HFFc6 (cell line): ENCODE measurements around the gene NCKAP5. TPM values are rescaled to one million over a fixed set of nuclear protein-coding genes. Genes with fewer than 3 reads are reported as not detected.

ENCODE experiments used
- DNase-seq: peaks from one replicate; pipeline ENCODE4 v3.0.0-alpha.2; 2018
- H3K27ac Mint-ChIP-seq: 2 replicates; pipeline ENCODE4 v1.8.0; 2020; ENCODE audit warnings: mild to moderate bottlenecking, mixed read lengths
- H3K27me3 Mint-ChIP-seq: 2 replicates; pipeline ENCODE4 v1.8.0; 2021; ENCODE audit warnings: mild to moderate bottlenecking, moderate library complexity, mixed read lengths; ENCODE audit not compliant: insufficient read depth
- H3K36me3 Mint-ChIP-seq: 2 replicates; pipeline ENCODE4 v1.8.0; 2021; ENCODE audit warnings: low read depth, mixed read lengths
- H3K4me1 Mint-ChIP-seq: 2 replicates; pipeline ENCODE4 v1.8.0; 2020; ENCODE audit warnings: low read depth, mixed read lengths
- H3K4me3 Mint-ChIP-seq: 2 replicates; pipeline ENCODE4 v1.8.0; 2020; ENCODE audit warnings: mild to moderate bottlenecking, moderate library complexity, mixed read lengths
- H3K9me3 Mint-ChIP-seq: 2 replicates; pipeline ENCODE4 v1.8.0; 2020; ENCODE audit warnings: mild to moderate bottlenecking, mixed read lengths
- CTCF ChIP-seq: fragments of 200-600 bp; sonication (generic); IDR thresholded peaks from 2 replicates; pipeline ENCODE4 v1.5.0; 2021; ENCODE audit warnings: antibody characterized with exemption, mild to moderate bottlenecking
- total RNA-seq, 6 experiments: library from RNA; stranded (reverse); fragmentation: NEBNext Ultra II Directional; extraction: Animal tissue kit (Norgen Biotek cat#: 25700); gene quantifications; 2 replicates in 1 of 6; 3 replicates in 5 of 6; pipeline ENCODE4 v1.2.3, GENCODE V29; 2021

NCKAP5 gene
- total RNA-seq, 6 experiments from 2014 or later: 0.31 to 4.0 (median 3.1) TPM

GRCh38 chr2:132857319-132857718, 710.9 kb downstream of the NCKAP5 start:
- Mint-ChIP-seq H3K27ac (no peak overlapping the region), H3K4me1 (no peaks in the 10 kb centered on the region; the same call in 1 of the 2 replicates), H3K4me3 (no peak overlapping the region), H3K27me3 (no peaks in the 10 kb centered on the region), H3K36me3 (no peaks in the 10 kb centered on the region), H3K9me3 (no peaks in the 10 kb centered on the region; the same call in 1 of the 2 replicates)
- TF ChIP-seq CTCF: no peak
- DNase-seq: no peak

DNA sequence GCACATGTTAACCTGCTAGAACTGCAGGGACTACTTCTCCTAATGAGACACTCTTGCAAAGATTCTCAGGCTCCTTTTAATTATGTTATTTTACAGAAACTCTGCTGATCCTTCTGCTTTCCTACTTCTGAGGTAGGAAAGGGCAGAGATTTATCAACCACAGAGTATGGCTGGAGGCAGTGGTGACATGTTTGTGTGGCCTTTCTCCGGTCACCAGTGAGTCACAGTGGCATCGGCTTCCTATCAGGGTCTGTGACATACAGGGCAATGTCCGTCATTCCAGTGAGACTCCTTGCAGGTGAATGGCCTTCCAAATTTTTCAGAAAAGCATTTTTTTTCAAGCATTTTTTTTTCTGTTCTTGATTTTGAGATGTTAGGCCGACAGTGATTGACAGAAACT, 717.6 kb downstream of the NCKAP5 start:
- H3K4me3 Mint-ChIP-seq: no peak overlapping the region
- H3K9me3 Mint-ChIP-seq: no peaks in the 10 kb centered on the region; the same call in 1 of the 2 replicates
- no peak for DNase-seq
- TF ChIP-seq CTCF: no peak
- H3K36me3 Mint-ChIP-seq: no peaks in the 10 kb centered on the region
- H3K27ac Mint-ChIP-seq: no peak overlapping the region
- no peaks in the 10 kb centered on the region for H3K27me3 Mint-ChIP-seq
- H3K4me1 Mint-ChIP-seq: peaks cover 12% of the 10 kb centered on the region; the same call in 1 of the 2 replicates

GRCh38 chr2:132849118-132849517, 719.1 kb downstream of the NCKAP5 start:
- H3K9me3 Mint-ChIP-seq: no peaks in the 10 kb centered on the region; the same call in 1 of the 2 replicates
- H3K4me1 Mint-ChIP-seq: peaks cover 12% of the 10 kb centered on the region; the same call in 1 of the 2 replicates
- H3K4me3 Mint-ChIP-seq: no peak overlapping the region
- no peaks in the 10 kb centered on the region for H3K36me3 Mint-ChIP-seq
- no peak for TF ChIP-seq CTCF
- H3K27me3 Mint-ChIP-seq: no peaks in the 10 kb centered on the region; the same call in 1 of the 2 replicates
- no peak for DNase-seq
- H3K27ac Mint-ChIP-seq: no peak overlapping the region

- peaks cover 12% of the 10 kb centered on the region; the same call in 1 of the 2 replicates for H3K4me1 Mint-ChIP-seq
- H3K4me3 Mint-ChIP-seq: no peak overlapping the region
- DNase-seq: no peak
- no peaks in the 10 kb centered on the region; the same call in 1 of the 2 replicates for H3K9me3 Mint-ChIP-seq
- no peaks in the 10 kb centered on the region for H3K36me3 Mint-ChIP-seq
- no peak overlapping the region for H3K27ac Mint-ChIP-seq
- H3K27me3 Mint-ChIP-seq: no peaks in the 10 kb centered on the region; the same call in 1 of the 2 replicates
- no peak for TF ChIP-seq CTCF
These were observed 722.9 kb downstream of the NCKAP5 start for GRCh38 chr2:132845339-132845738.

GRCh38 chr2:132844585-132844984, 723.7 kb downstream of the NCKAP5 start:
- Mint-ChIP-seq H3K36me3 (no peaks in the 10 kb centered on the region), H3K4me1 (peaks cover 11% of the 10 kb centered on the region; the same call in 1 of the 2 replicates), H3K9me3 (no peaks in the 10 kb centered on the region; the same call in 1 of the 2 replicates), H3K4me3 (no peak overlapping the region), H3K27ac (no peak overlapping the region), H3K27me3 (no peaks in the 10 kb centered on the region; the same call in 1 of the 2 replicates)
- DNase-seq: no peak
- no peak for TF ChIP-seq CTCF
